H1 (cell line): ENCODE results near the gene HOXA6.

Experiments
- BRCA1 ChIP-seq: IDR thresholded peaks from 2 replicates; pipeline ENCODE4 v1.6.1; 2012; ENCODE audit warnings: low read depth, low read length, improper control_type of control experiment
- JUND ChIP-seq: IDR thresholded peaks from 2 replicates; pipeline ENCODE4 v1.6.1; 2011; ENCODE audit warnings: mild to moderate bottlenecking, improper control_type of control experiment, low read length
- NRF1 ChIP-seq: IDR thresholded peaks from 2 replicates; pipeline ENCODE4 v1.6.1; 2011; ENCODE audit warnings: mild to moderate bottlenecking, low read depth, low read length, improper control_type of control experiment
- SP1 ChIP-seq: IDR thresholded peaks from 2 replicates; pipeline ENCODE4 v1.6.1; 2011; ENCODE audit warnings: low read depth, low read length
- TCF12 ChIP-seq: IDR thresholded peaks from 2 replicates; pipeline ENCODE4 v1.6.1; 2011; ENCODE audit warnings: low read depth, mild to moderate bottlenecking, low read length

GRCh38 chr7:27114881-27115220 lies 32.7 kb downstream of the HOXA6 start:
- TF ChIP-seq BRCA1 (no peak), SP1 (no peak), JUND (no peak), NRF1 (no peak), TCF12 (no peak)
